Gastroesophageal sphincter (tissue), 4 donors: ENCODE measurements around the gene VIM. TPM values are rescaled to one million over a fixed set of nuclear protein-coding genes. Genes with fewer than 3 reads are reported as not detected.

ENCODE experiments used
- ATAC-seq: fragments of 150-250 bp; one replicate; pipeline ENCODE4 v1.9.1; 2016; ENCODE audit warnings: mild to moderate bottlenecking, moderate library complexity
- H3K27ac ChIP-seq, 4 donors: fragments of 200-600 bp; sonication (generic) in 3 of 4; 1 replicate in 3 of 4; 2 replicates in 1 of 4; pipeline ENCODE4 v1.5.1; 2016 to 2019
- H3K27me3 ChIP-seq: fragments of 200-600 bp; sonication (generic); one replicate; pipeline ENCODE4 v1.5.1; 2019
- H3K36me3 ChIP-seq, 2 donors: fragments of 200-600 bp; sonication (generic); one replicate each; pipeline ENCODE4 v1.5.1; 2019; ENCODE audit warnings: control low read depth in 1 of 2
- H3K4me1 ChIP-seq, 3 donors: fragments of 200-600 bp; sonication (generic); 1 replicate in 2 of 3; 2 replicates in 1 of 3; pipeline ENCODE4 v1.5.1; 2016 to 2019; ENCODE audit warnings: control low read depth in 2 of 3
- H3K4me3 ChIP-seq, 2 donors: fragments of 200-600 bp; sonication (generic); one replicate each; pipeline ENCODE4 v1.5.1; 2019; ENCODE audit warnings: mild to moderate bottlenecking in 1 of 2, moderate library complexity in 1 of 2
- H3K9me3 ChIP-seq, 3 donors: fragments of 200-600 bp; sonication (generic); one replicate each; pipeline ENCODE4 v1.5.1; 2017 to 2019; ENCODE audit warnings: control low read depth in 2 of 3
- CTCF ChIP-seq, 4 experiments: fragments of 200-600 bp in 2 of 4; fragments of 450-650 bp in 2 of 4; sonication (generic) in 1 of 4; IDR thresholded peaks; one replicate each; pipeline ENCODE4 v1.5.1; 2017 to 2019; ENCODE audit warnings: antibody characterized with exemption in 4 of 4, mild to moderate bottlenecking in 2 of 4, moderate library complexity in 2 of 4
- EP300 ChIP-seq: sonication (generic); formaldehyde crosslinking; IDR thresholded peaks from one replicate; pipeline ENCODE4 v1.6.1; 2017; ENCODE audit warnings: antibody characterized with exemption, mild to moderate bottlenecking
- POLR2A ChIP-seq, 2 donors: fragments of 450-650 bp; IDR thresholded peaks; one replicate each; pipeline ENCODE4 v1.6.1; 2017; ENCODE audit warnings: antibody characterized with exemption in 2 of 2, mild to moderate bottlenecking in 2 of 2, moderate library complexity in 1 of 2
- POLR2AphosphoS5 ChIP-seq: sonication (generic); formaldehyde crosslinking; IDR thresholded peaks from one replicate; pipeline ENCODE4 v1.6.1; 2017; ENCODE audit warnings: antibody characterized with exemption
- WGBS, 2 donors: methylation state at CpG; one replicate each; pipeline ENCODE4 v1.1.5; 2018; ENCODE audit warnings: low coverage in 1 of 2; 5-methylcytosine and 5-hydroxymethylcytosine counted together
- total RNA-seq, 4 donors: library from RNA; depleted of rRNA; stranded (reverse); fragments of >200 nt; gene quantifications; one replicate each; pipeline ENCODE4 v1.1.0, GENCODE V29; 2016

The VIM gene
- total RNA-seq, 4 donors from 2014 or later = 1,560 to 2,767 (median 2,026) TPM

DNA sequence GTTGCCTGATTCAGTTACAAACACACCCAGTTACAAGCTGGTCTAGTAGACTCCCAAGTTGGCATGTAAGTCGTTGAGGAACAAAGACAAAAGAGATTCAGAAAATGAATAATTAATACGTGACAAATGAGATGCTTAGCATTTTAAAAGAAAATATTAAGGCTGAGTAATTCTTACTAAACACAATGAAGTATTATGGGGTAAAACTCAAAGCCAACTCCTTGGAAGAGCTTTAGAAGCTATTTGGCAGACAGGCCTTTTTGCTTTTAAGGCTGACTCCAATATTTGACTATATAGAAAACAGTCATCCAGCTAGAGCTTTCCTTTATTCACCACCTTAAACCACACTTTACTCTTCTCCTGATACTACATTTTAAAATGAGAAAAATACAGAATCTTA is 32.0 kb upstream of the VIM start:
- H3K27ac ChIP-seq = peak overlapping the region in 1 of 4 donors; percentile 9
- H3K4me1 ChIP-seq = peaks cover 0 to 12% (median 0%) of the 10 kb centered on the region in 3 donors
- ATAC-seq = no peak
- H3K4me3 ChIP-seq = no peak overlapping the region
- H3K9me3 ChIP-seq = no peaks in the 10 kb centered on the region
- no peaks in the 10 kb centered on the region for H3K36me3 ChIP-seq
- 11 to 31% methylated on average over 2 of the region's 2 CpGs for WGBS, 2 donors
- H3K27me3 ChIP-seq = no peaks in the 10 kb centered on the region
- TF ChIP-seq POLR2A (IDR thresholded peaks at IDR 0.05) = no peak

DNA sequence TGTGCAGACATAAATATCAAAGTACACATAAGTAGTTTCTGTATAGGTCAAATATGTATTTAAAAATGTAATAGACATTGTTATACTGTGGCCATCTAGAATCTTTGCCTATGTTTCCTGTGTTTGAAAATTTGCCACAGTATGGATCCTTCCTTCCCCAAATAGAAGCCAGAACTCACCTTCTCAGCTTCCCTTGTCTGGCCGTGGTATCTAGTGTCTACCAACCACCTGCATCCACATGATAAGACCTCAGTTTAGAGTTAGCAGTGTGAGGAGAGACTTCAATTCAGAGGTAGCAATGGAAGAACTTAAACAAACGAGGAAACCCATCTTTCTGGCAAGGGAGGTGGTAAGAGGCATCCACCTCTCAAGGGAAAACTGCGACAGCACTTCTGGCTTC is 31.5 kb upstream of the VIM start:
- no peaks in the 10 kb centered on the region for H3K36me3 ChIP-seq
- WGBS, 2 donors = 78 to 82% methylated on average over 3 of the region's 3 CpGs
- ATAC-seq = no peak
- no peaks in the 10 kb centered on the region for H3K9me3 ChIP-seq
- H3K27me3 ChIP-seq = no peaks in the 10 kb centered on the region
- no peak overlapping the region for H3K4me3 ChIP-seq
- no peak for TF ChIP-seq CTCF (IDR thresholded peaks at IDR 0.05)
- no peak for TF ChIP-seq EP300
- no peak for TF ChIP-seq POLR2A (IDR thresholded peaks at IDR 0.05)
- TF ChIP-seq POLR2AphosphoS5 = no peak
- H3K4me1 ChIP-seq = peaks cover 0 to 13% (median 0%) of the 10 kb centered on the region in 3 donors
- H3K27ac ChIP-seq = peak overlapping the region in 1 of 4 donors; percentile 9

- Histone ChIP-seq H3K4me1 (peaks cover 0 to 19% (median 0%) of the 10 kb centered on the region in 3 donors), H3K9me3 (no peaks in the 10 kb centered on the region), H3K27ac (peak overlapping the region; percentile 14 to 97 (median 94)), H3K4me3 (peak overlapping the region in 1 of 2 donors; percentile 10), H3K27me3 (no peaks in the 10 kb centered on the region), H3K36me3 (no peaks in the 10 kb centered on the region)
- ATAC-seq = no peak
- TF ChIP-seq EP300 (no peak), POLR2A (IDR thresholded peaks at IDR 0.05) (no peak), CTCF (IDR thresholded peaks at IDR 0.05) (no peak), POLR2AphosphoS5 (no peak)
- WGBS, 2 donors = 21 to 30% methylated on average over 8 to 9 of the region's 9 CpGs
Measured at GRCh38 chr10:17199351-17199804, 28.7 kb upstream of the VIM start.

DNA sequence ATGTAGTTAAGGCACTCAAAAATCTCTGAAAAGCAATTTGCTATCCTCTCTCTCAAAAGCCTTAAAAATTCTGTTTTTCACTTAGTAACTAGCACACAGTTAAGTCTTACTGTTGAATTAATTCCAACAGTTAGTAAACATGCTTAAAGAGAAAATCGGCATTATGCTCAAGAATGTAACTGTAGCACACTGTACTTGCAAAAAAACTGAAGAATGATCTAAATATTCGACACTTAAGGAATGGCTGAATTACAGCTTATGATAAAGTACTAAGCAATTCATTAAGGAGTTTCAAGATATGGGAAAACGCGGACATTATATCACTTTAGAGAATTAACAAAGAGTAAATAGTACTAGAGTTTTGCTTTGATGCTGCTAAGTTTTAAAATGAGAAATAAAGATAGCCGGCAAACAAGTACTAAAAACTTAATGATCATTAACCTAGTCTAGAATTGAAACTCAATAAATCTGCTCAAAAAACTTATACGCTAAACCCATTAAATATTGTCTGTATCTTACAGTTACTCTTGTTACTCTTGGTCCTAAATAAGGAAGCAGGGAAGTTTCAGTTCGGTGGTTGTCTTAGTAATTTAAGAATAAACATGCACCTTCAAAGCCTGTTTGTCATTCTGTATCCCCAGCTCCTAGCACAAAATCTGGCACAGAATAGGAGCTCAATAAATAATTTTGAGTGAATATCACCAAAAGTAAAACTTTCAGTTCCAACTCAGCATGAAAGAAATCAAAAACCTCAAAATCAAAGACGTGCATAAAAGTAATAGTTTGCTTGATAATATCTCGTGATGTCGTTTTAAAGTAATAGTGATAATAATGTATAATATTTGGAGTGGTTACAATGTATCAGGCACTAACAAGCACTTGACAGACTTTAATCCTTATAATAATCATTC is 27.8 kb upstream of the VIM start:
- Histone ChIP-seq H3K9me3 (no peaks in the 10 kb centered on the region), H3K4me1 (peaks cover 0 to 19% (median 0%) of the 10 kb centered on the region in 3 donors), H3K4me3 (peak overlapping the region; percentile 73 to 96), H3K27ac (peak overlapping the region; percentile 91 to 97 (median 94)), H3K27me3 (no peaks in the 10 kb centered on the region), H3K36me3 (no peaks in the 10 kb centered on the region)
- WGBS, 2 donors = 10 to 21% methylated on average over 10 of the region's 10 CpGs
- ATAC-seq = no peak
- no peak for TF ChIP-seq POLR2A (IDR thresholded peaks at IDR 0.05)
- no peak for TF ChIP-seq CTCF (IDR thresholded peaks at IDR 0.05)
- no peak for TF ChIP-seq POLR2AphosphoS5
- no peak for TF ChIP-seq EP300

GRCh38 chr10:17200912-17201793 is 26.9 kb upstream of the VIM start, which contains the start of gene TRDMT1:
Gene TRDMT1 (minus strand): TSS chr10:17201672. CDS start chr10:17201634, 38 bp downstream.
- peak; percentile 99 for ATAC-seq
- 0% methylated on average over 7 to 11 of the region's 60 CpGs for WGBS, 2 donors
- H3K9me3 ChIP-seq = no peaks in the 10 kb centered on the region
- H3K27me3 ChIP-seq = no peaks in the 10 kb centered on the region
- peak within 1 kb of the TSS; percentile 73 to 96 for H3K4me3 ChIP-seq
- peak within 1 kb of the TSS; percentile 91 to 97 (median 94) for H3K27ac ChIP-seq
- TF ChIP-seq EP300 = no peak
- TF ChIP-seq POLR2A (IDR thresholded peaks at IDR 0.05) = peak; percentile 58 to 63
- peak in 1 of 4 experiments; percentile 34 for TF ChIP-seq CTCF (IDR thresholded peaks at IDR 0.05)
- TF ChIP-seq POLR2AphosphoS5 = peak; percentile 50
- no peaks in the 10 kb centered on the region for H3K36me3 ChIP-seq
- H3K4me1 ChIP-seq = peaks cover 0 to 19% (median 0%) of the 10 kb centered on the region in 3 donors
